Measurements from ENCODE around the gene KANK4. TPM values are rescaled to one million over a fixed set of nuclear protein-coding genes. Genes with fewer than 3 reads are reported as not detected.

Gene KANK4
- total and polyA plus RNA-seq, 2 of the 8 experiments (the other 6 are each of a cell fraction or from before 2014, with no cell fraction given): 0.22 to 0.26 TPM

GRCh38 chr1:62198069-62198780 is 121.0 kb downstream of the KANK4 start (continued):
- no peak for TF ChIP-seq NRF1 (IDR thresholded peaks at IDR 0.05; ENCODE audit: low read depth, low read length)
- TF ChIP-seq ATF3 (IDR thresholded peaks at IDR 0.05; ENCODE audit: insufficient read depth, low read depth, low read length): no peak
- TF ChIP-seq RBBP5 (IDR thresholded peaks at IDR 0.05; ENCODE audit: borderline replicate concordance, low read depth, low read length): no peak
- no peak for TF ChIP-seq SIX5 (IDR thresholded peaks at IDR 0.05; ENCODE audit: low read depth, low read length)
- no peak for TF ChIP-seq CBX5 (IDR thresholded peaks at IDR 0.05; ENCODE audit: low read depth, low read length)
- TF ChIP-seq CTBP2 (IDR thresholded peaks at IDR 0.05; ENCODE audit: borderline replicate concordance, insufficient read depth, insufficient read length, low read length): no peak
- TF ChIP-seq SP1 (IDR thresholded peaks at IDR 0.05; ENCODE audit: low read depth, low read length): peak; percentile 52
- TF ChIP-seq CREB1 (IDR thresholded peaks at IDR 0.05): no peak
- no peak for TF ChIP-seq CHD7 (IDR thresholded peaks at IDR 0.05; ENCODE audit: insufficient replicate concordance, low read length)
- no peak for TF ChIP-seq SP4 (IDR thresholded peaks at IDR 0.05; ENCODE audit: low read length)

All from H1 (cell line).